ENCODE results near the gene PRSS57.

GRCh38 chr19:703651-704446, 8.6 kb upstream of the PRSS57 start:
- TF ChIP-seq, protein P1, sequence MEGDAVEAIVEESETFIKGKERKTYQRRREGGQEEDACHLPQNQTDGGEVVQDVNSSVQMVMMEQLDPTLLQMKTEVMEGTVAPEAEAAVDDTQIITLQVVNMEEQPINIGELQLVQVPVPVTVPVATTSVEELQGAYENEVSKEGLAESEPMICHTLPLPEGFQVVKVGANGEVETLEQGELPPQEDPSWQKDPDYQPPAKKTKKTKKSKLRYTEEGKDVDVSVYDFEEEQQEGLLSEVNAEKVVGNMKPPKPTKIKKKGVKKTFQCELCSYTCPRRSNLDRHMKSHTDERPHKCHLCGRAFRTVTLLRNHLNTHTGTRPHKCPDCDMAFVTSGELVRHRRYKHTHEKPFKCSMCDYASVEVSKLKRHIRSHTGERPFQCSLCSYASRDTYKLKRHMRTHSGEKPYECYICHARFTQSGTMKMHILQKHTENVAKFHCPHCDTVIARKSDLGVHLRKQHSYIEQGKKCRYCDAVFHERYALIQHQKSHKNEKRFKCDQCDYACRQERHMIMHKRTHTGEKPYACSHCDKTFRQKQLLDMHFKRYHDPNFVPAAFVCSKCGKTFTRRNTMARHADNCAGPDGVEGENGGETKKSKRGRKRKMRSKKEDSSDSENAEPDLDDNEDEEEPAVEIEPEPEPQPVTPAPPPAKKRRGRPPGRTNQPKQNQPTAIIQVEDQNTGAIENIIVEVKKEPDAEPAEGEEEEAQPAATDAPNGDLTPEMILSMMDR (IDR thresholded peaks at IDR 0.05), result no peak
- TF ChIP-seq POLR2A (IDR thresholded peaks at IDR 0.05) (no peak), EP300 (IDR thresholded peaks at IDR 0.05) (no peak), POLR2AphosphoS5 (IDR thresholded peaks at IDR 0.05) (no peak)
